ENCODE results near the gene ETFB.

Gene ETFB

GRCh38 chr19:51372649-51373504 is 6.7 kb upstream of the ETFB start, which contains the start of gene NKG7:
TSS of gene NKG7 (minus strand) at chr19:51372654. CDS start at chr19:51372535, 119 bp downstream.
- DNase-seq (ENCODE audit: low spot score) = no peak

GRCh38 chr19:51372021-51372648 is 5.9 kb upstream of the ETFB start:
- no peak for DNase-seq (ENCODE audit: low spot score)

- no peak for DNase-seq (ENCODE audit: low spot score)
Measured at GRCh38 chr19:51371186-51371690, 5.0 kb upstream of the ETFB start.

GRCh38 chr19:51370230-51370629 is 4.0 kb upstream of the ETFB start:
- DNase-seq (ENCODE audit: low spot score) = no peak

- DNase-seq (ENCODE audit: low spot score) = no peak
Measured at GRCh38 chr19:51368366-51369282, 2.4 kb upstream of the ETFB start, which contains the start of gene CLDND2. TSS of gene CLDND2 (minus strand) at chr19:51369003. CDS start at chr19:51368577, 426 bp downstream.

- DNase-seq (ENCODE audit: low spot score) = peak; percentile 98
Measured at GRCh38 chr19:51367565-51368365, 1.6 kb upstream of the ETFB start.

- peak; percentile 44 for DNase-seq (ENCODE audit: low spot score)
Measured at GRCh38 chr19:51367255-51367564, 1.0 kb upstream of the ETFB start.

- peak; percentile 95 for DNase-seq (ENCODE audit: low spot score)
Measured at GRCh38 chr19:51366389-51367254, 434 bp upstream of the ETFB start.

- no peak for DNase-seq (ENCODE audit: low spot score)
Measured at GRCh38 chr19:51365211-51365964, 800 bp downstream of the ETFB start.

GRCh38 chr19:51364200-51365106 is 1.7 kb downstream of the ETFB start:
- DNase-seq (ENCODE audit: low spot score) = no peak

GRCh38 chr19:51361239-51361638 is 4.9 kb downstream of the ETFB start:
- no peak for DNase-seq (ENCODE audit: low spot score)

GRCh38 chr19:51359294-51359693 is 6.9 kb downstream of the ETFB start:
- DNase-seq (ENCODE audit: low spot score) = no peak

GRCh38 chr19:51357952-51358351 is 8.2 kb downstream of the ETFB start:
- DNase-seq (ENCODE audit: low spot score) = no peak

- DNase-seq (ENCODE audit: low spot score) = no peak
Measured at GRCh38 chr19:51356159-51356801, 9.9 kb downstream of the ETFB start.

GRCh38 chr19:51354742-51355148 is 11.4 kb downstream of the ETFB start:
- no peak for DNase-seq (ENCODE audit: low spot score)

- no peak for DNase-seq (ENCODE audit: low spot score)
Measured at GRCh38 chr19:51354103-51354741, 12.0 kb downstream of the ETFB start.

GRCh38 chr19:51352783-51353360 is 13.3 kb downstream of the ETFB start:
- DNase-seq (ENCODE audit: low spot score) = no peak
